Transverse colon (tissue), 4 donors: ENCODE data around the gene KRTAP10-6. TPM values are rescaled to one million over a fixed set of nuclear protein-coding genes. Genes with fewer than 3 reads are reported as not detected.

Experiments
- DNase-seq: peaks from one replicate; pipeline ENCODE4 v3.0.0-alpha.2; 2019
- H3K27ac ChIP-seq, 4 donors: fragments of 200-600 bp; sonication (generic); 2 replicates each; pipeline ENCODE4 v1.5.1; 2016 to 2018; ENCODE audit warnings: inconsistent platforms in 4 of 4
- H3K27me3 ChIP-seq: fragments of 200-600 bp; sonication (generic); 2 replicates; pipeline ENCODE4 v1.5.1; 2017; ENCODE audit warnings: inconsistent platforms
- H3K36me3 ChIP-seq, 4 donors: fragments of 200-600 bp; sonication (generic); 2 replicates each; pipeline ENCODE4 v1.5.1; 2017 to 2019; ENCODE audit warnings: inconsistent platforms in 4 of 4
- H3K4me1 ChIP-seq, 4 donors: fragments of 200-600 bp; sonication (generic); 2 replicates each; pipeline ENCODE4 v1.5.1; 2017 to 2020; ENCODE audit warnings: inconsistent platforms in 4 of 4
- H3K4me3 ChIP-seq, 4 donors: fragments of 200-600 bp; sonication (generic); 1 replicate in 1 of 4; 2 replicates in 3 of 4; pipeline versions ENCODE4 v1.5.1 to v1.6.1; 2017 to 2019; ENCODE audit warnings: inconsistent platforms in 4 of 4
- H3K9me3 ChIP-seq, 2 donors: fragments of 200-600 bp; sonication (generic); 2 replicates each; pipeline ENCODE4 v1.5.1; 2017 to 2019; ENCODE audit warnings: inconsistent platforms in 2 of 2
- EP300 ChIP-seq: sonication (generic); formaldehyde crosslinking; IDR thresholded peaks from one replicate; pipeline ENCODE4 v1.6.1; 2017; ENCODE audit warnings: antibody characterized with exemption, low read depth
- POLR2A ChIP-seq: fragments of 450-650 bp; IDR thresholded peaks from one replicate; pipeline ENCODE4 v1.6.1; 2016; ENCODE audit warnings: antibody characterized with exemption, mild to moderate bottlenecking, moderate library complexity
- POLR2AphosphoS5 ChIP-seq, 3 donors: sonication (generic); formaldehyde crosslinking; IDR thresholded peaks; one replicate each; pipeline ENCODE4 v1.6.1; 2016; ENCODE audit warnings: antibody characterized with exemption in 3 of 3
- WGBS, 2 donors: methylation state at CpG; one replicate each; pipeline ENCODE4 v1.1.5; 2018; ENCODE audit warnings: low coverage in 1 of 2; 5-methylcytosine and 5-hydroxymethylcytosine counted together
- in situ Hi-C, 4 donors: fragments of 200-750 bp; cut with MboI; loops; one replicate each; pipeline versions ENCODE4 v1.15.0 to v1.15.1; 2017; ENCODE audit warnings: low sequenced_read_pairs in 3 of 4, low pct_ligation_motif_present in 1 of 4, low pct_unique_long_range_greater_than_20kb in 1 of 4
- intact Hi-C: fragments of 100-400 bp; cut with DNase I; formaldehyde crosslinking; loops from one replicate; pipeline ENCODE4 v1.15.1; 2023; ENCODE audit warnings: low total_unique reads
- total RNA-seq, 4 donors: library from RNA; depleted of rRNA; stranded (reverse); fragments of >200 nt; gene quantifications; one replicate each; pipeline ENCODE4 v1.1.0, GENCODE V29; 2016
- TF ChIP-seq, protein P1 (sequence below), 5 experiments: fragments of 200-600 bp in 3 of 5; fragments of 450-650 bp in 2 of 5; sonication (generic) in 3 of 5; IDR thresholded peaks; 1 replicate in 2 of 5; 2 replicates in 3 of 5; pipeline ENCODE4 v1.5.1; 2016 to 2017; ENCODE audit warnings: antibody characterized with exemption in 5 of 5, inconsistent platforms in 3 of 5, mild to moderate bottlenecking in 2 of 5, moderate library complexity in 1 of 5

KRTAP10-6 gene
- total RNA-seq, 4 donors from 2014 or later, result not detected

GRCh38 chr21:44568667-44569556, 23.4 kb downstream of the KRTAP10-6 start:
- Histone ChIP-seq H3K4me1 (peaks cover 0 to 2% (median 0%) of the 10 kb centered on the region in 4 donors), H3K27ac (no peak overlapping the region), H3K4me3 (no peak overlapping the region), H3K27me3 (peaks cover 2% of the 10 kb centered on the region), H3K36me3 (no peaks in the 10 kb centered on the region), H3K9me3 (no peaks in the 10 kb centered on the region)
- DNase-seq, result no peak
- TF ChIP-seq POLR2AphosphoS5 (IDR thresholded peaks at IDR 0.05) (no peak), EP300 (no peak), POLR2A (no peak)
- TF ChIP-seq, protein P1, sequence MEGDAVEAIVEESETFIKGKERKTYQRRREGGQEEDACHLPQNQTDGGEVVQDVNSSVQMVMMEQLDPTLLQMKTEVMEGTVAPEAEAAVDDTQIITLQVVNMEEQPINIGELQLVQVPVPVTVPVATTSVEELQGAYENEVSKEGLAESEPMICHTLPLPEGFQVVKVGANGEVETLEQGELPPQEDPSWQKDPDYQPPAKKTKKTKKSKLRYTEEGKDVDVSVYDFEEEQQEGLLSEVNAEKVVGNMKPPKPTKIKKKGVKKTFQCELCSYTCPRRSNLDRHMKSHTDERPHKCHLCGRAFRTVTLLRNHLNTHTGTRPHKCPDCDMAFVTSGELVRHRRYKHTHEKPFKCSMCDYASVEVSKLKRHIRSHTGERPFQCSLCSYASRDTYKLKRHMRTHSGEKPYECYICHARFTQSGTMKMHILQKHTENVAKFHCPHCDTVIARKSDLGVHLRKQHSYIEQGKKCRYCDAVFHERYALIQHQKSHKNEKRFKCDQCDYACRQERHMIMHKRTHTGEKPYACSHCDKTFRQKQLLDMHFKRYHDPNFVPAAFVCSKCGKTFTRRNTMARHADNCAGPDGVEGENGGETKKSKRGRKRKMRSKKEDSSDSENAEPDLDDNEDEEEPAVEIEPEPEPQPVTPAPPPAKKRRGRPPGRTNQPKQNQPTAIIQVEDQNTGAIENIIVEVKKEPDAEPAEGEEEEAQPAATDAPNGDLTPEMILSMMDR (IDR thresholded peaks at IDR 0.05), result no peak
- in situ Hi-C loops (no loop called here), intact Hi-C loops (no loop called here)
- WGBS, 2 donors, result 69 to 90% methylated on average over 10 to 27 of the region's 27 CpGs

DNA sequence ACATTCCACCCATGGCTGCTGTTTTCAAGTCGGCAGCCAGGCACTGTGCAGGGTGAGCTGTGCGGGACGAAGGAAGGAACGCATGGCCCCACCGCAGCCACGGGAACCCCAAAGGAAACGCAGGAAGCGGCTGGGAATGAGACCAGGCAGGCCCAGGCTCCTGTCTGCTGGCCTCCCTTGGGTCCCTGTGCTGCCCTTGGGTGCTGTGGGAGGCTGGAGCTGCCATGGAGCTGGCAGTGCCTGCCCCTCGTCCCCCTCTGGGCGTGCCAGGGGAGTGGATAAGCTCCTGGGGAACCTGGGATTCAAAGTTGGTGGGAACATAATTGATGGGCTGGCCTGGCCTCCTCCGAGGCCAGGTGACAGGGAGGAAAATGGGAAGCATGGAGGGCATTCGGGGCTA, 24.0 kb downstream of the KRTAP10-6 start:
- Histone ChIP-seq H3K4me3 (no peak overlapping the region), H3K9me3 (no peaks in the 10 kb centered on the region), H3K4me1 (no peaks in the 10 kb centered on the region), H3K27me3 (peaks cover 6% of the 10 kb centered on the region), H3K36me3 (no peaks in the 10 kb centered on the region), H3K27ac (no peak overlapping the region)
- WGBS, 2 donors, result 84% methylated on average over 11 of the region's 12 CpGs; no CpG with 5 or more reads in 1 of the 2 donors
- no peak for DNase-seq
- intact Hi-C loops (no loop called here), in situ Hi-C loops (no loop called here)
- no peak for TF ChIP-seq EP300
- no peak for TF ChIP-seq POLR2AphosphoS5 (IDR thresholded peaks at IDR 0.05)
- TF ChIP-seq POLR2A, result no peak
- TF ChIP-seq, protein P1 (IDR thresholded peaks at IDR 0.05), result no peak

GRCh38 chr21:44567481-44568171, 24.7 kb downstream of the KRTAP10-6 start:
- 91% methylated on average over 18 of the region's 18 CpGs; no CpG with 5 or more reads in 1 of the 2 donors for WGBS, 2 donors
- peaks cover 6% of the 10 kb centered on the region for H3K27me3 ChIP-seq
- no peak overlapping the region for H3K27ac ChIP-seq
- no peaks in the 10 kb centered on the region for H3K36me3 ChIP-seq
- TF ChIP-seq POLR2A (no peak), EP300 (no peak), POLR2AphosphoS5 (IDR thresholded peaks at IDR 0.05) (no peak)
- TF ChIP-seq, protein P1 (IDR thresholded peaks at IDR 0.05), result no peak
- no peaks in the 10 kb centered on the region for H3K9me3 ChIP-seq
- intact Hi-C loops (no loop called here), in situ Hi-C loops (no loop called here)
- H3K4me1 ChIP-seq, result no peaks in the 10 kb centered on the region
- DNase-seq, result no peak
- H3K4me3 ChIP-seq, result no peak overlapping the region

DNA sequence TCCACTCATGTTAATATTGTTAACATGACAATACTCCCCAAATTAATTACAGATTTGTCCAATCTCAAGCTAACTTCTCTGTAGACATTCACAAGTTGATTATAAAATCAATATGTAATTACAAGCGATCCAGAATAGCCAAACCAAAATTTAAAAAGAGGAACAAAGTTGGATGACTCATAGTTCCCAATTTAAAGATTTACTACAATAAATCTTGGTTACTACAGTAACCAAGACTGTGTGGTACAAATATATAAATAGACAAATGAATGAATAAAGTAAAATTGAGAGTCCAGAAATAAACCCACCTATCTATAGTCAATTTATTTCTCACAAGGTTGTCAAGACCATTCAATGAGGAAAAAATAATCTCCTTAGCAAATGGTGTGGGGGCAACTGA, 25.9 kb downstream of the KRTAP10-6 start:
- 33 to 40% methylated on average over 1 of the region's 1 CpG for WGBS, 2 donors
- in situ Hi-C loops (no loop called here), intact Hi-C loops (no loop called here)
- no peak for DNase-seq
- H3K27ac ChIP-seq, result no peak overlapping the region
- H3K4me3 ChIP-seq, result no peak overlapping the region
- no peaks in the 10 kb centered on the region for H3K36me3 ChIP-seq
- no peaks in the 10 kb centered on the region for H3K4me1 ChIP-seq
- TF ChIP-seq, protein P1 (IDR thresholded peaks at IDR 0.05), result no peak
- TF ChIP-seq POLR2A, result no peak
- TF ChIP-seq POLR2AphosphoS5 (IDR thresholded peaks at IDR 0.05), result no peak
- TF ChIP-seq EP300, result no peak
- no peaks in the 10 kb centered on the region for H3K9me3 ChIP-seq
- peaks cover 6% of the 10 kb centered on the region for H3K27me3 ChIP-seq
